OCI-LY7 (cell line): ENCODE data around the gene NFKBIE. TPM values are rescaled to one million over a fixed set of nuclear protein-coding genes. Genes with fewer than 3 reads are reported as not detected.

Experiments used
- BruUV-seq: library from RNA; stranded (reverse); fragments of 400-500 nt; replicated peaks from 2 replicates; lab custom pipeline; 2021; lab: Mats Ljungman, UMichigan
- CTCF ChIA-PET: fragments of 300-600 bp; sonication (Branson Sonifier 250); formaldehyde crosslinking; loops from one replicate; lab custom pipeline; 2022; ENCODE audit warnings: antibody characterized with exemption; ENCODE audit not compliant: unreplicated experiment; lab: Charles Lee
- POLR2A ChIA-PET: fragments of 300-600 bp; sonication (Branson Sonifier 250); formaldehyde crosslinking; loops from one replicate; lab custom pipeline; 2022; ENCODE audit warnings: antibody characterized with exemption; lab: Charles Lee
- DNase-seq: peaks from one replicate; pipeline ENCODE4 v3.0.0-alpha.2; 2015; ENCODE audit warnings: low spot score
- H2AFZ ChIP-seq: fragments of 200-600 bp; sonication (generic), shearing (Covaris generic); 2 replicates; pipeline ENCODE4 v1.6.1; 2014; ENCODE audit warnings: mild to moderate bottlenecking, antibody characterized with exemption, low read length, moderate library complexity
- H3K27ac ChIP-seq: fragments of 200-600 bp; sonication (generic); 2 replicates; pipeline ENCODE4 v1.5.1; 2014; ENCODE audit warnings: mixed run types, low read depth, mild to moderate bottlenecking, moderate library complexity, low read length, inconsistent platforms; ENCODE audit not compliant: poor library complexity, severe bottlenecking
- H3K36me3 ChIP-seq: fragments of 200-600 bp; sonication (generic); 2 replicates; pipeline ENCODE4 v1.6.1; 2014; ENCODE audit warnings: mild to moderate bottlenecking, antibody characterized with exemption, low read length, moderate library complexity, mixed read lengths; ENCODE audit not compliant: insufficient read depth
- H3K4me1 ChIP-seq: fragments of 200-600 bp; sonication (generic); 2 replicates; pipeline ENCODE4 v1.5.1; 2014; ENCODE audit warnings: mild to moderate bottlenecking, low read length; ENCODE audit not compliant: insufficient read depth, poor library complexity, severe bottlenecking
- H3K4me2 ChIP-seq: fragments of 200-600 bp; sonication (generic); 2 replicates; pipeline ENCODE4 v1.6.1; 2014; ENCODE audit warnings: mild to moderate bottlenecking, low read length
- H3K4me3 ChIP-seq: fragments of 200-600 bp; sonication (generic); 2 replicates; pipeline ENCODE4 v1.5.1; 2014; ENCODE audit warnings: mild to moderate bottlenecking, low read depth, low read length; ENCODE audit not compliant: poor library complexity, severe bottlenecking
- H3K79me2 ChIP-seq: fragments of 200-600 bp; sonication (generic); 2 replicates; pipeline ENCODE4 v1.6.1; 2016; ENCODE audit warnings: low read depth, mild to moderate bottlenecking, low read length, moderate library complexity, mixed read lengths; ENCODE audit not compliant: insufficient read depth
- H3K9me2 ChIP-seq: fragments of 200-600 bp; sonication (generic); 2 replicates; pipeline ENCODE4 v1.6.1; 2016; ENCODE audit warnings: mild to moderate bottlenecking, low read length, mixed read lengths; ENCODE audit not compliant: insufficient read depth
- H3K9me3 ChIP-seq: fragments of 200-600 bp; sonication (generic); 2 replicates; pipeline ENCODE4 v1.6.1; 2014; ENCODE audit warnings: mild to moderate bottlenecking, mixed run types, low read length, mixed read lengths
- H4K20me1 ChIP-seq: fragments of 200-600 bp; sonication (generic); 2 replicates; pipeline ENCODE4 v1.6.1; 2014; ENCODE audit warnings: mild to moderate bottlenecking, antibody characterized with exemption, low read length, moderate library complexity, mixed read lengths; ENCODE audit not compliant: insufficient read depth
- EZH2phosphoT487 ChIP-seq: fragments of 200-600 bp; sonication (generic); IDR thresholded peaks from 2 replicates; pipeline ENCODE4 v1.6.1; 2018; ENCODE audit warnings: low read depth, borderline replicate concordance, mild to moderate bottlenecking, mixed run types, antibody characterized with exemption, low read length, moderate library complexity, mixed read lengths
- intact Hi-C: fragments of 100-400 bp; cut with micrococcal nuclease; formaldehyde crosslinking; loops from one replicate; pipeline ENCODE4 v1.10.0; 2022; ENCODE audit not compliant: unreplicated experiment
- total RNA-seq, 2 experiments: library from RNA; depleted of rRNA in 1 of 2; stranded (reverse); fragments of >200 nt in 1 of 2; shearing (Covaris generic) in 1 of 2; gene quantifications; 2 replicates each; pipeline ENCODE4 v1.2.3, GENCODE V29; 2014 to 2022
- TF ChIP-seq, protein P1 (sequence below): fragments of 200-600 bp; sonication (generic); conservative IDR thresholded peaks from 2 replicates; pipeline ENCODE4 v1.5.1; 2014; ENCODE audit warnings: mild to moderate bottlenecking, antibody characterized with exemption, low read length, moderate library complexity, mixed read lengths

The NFKBIE gene
- total RNA-seq, 2 experiments from 2014 or later, result 24.8 to 43.1 TPM

DNA sequence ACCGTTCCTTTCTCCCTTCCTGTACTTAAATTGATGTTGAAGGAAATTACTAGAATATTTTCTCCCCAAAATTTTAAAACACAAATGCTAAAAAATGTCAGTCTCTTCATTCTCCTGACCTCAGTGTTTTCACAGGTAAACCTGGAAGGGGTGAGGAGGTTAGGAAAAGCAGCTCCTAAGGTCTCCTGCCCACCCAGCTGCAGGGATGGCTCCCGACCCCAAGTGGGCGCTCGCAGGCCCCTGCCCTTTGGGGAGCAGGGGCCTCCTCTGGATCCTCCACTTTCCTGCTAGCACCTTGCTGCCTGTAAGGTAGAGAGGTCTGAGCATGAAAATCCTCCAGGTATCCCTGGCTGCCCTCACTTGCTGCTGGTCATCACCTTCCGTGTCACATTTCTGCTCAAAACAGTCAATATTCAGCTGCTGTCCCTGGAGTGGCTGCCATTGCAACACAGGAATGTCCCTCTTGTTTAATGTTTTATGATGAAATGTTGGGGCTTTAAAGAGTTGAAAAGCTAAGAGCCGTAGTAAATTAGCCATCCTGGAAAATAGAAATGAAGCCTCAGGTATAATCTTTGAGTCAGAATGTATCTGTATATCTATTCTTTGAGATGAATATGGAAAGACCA, 29.3 kb downstream of the NFKBIE start:
- TF ChIP-seq, protein P1, sequence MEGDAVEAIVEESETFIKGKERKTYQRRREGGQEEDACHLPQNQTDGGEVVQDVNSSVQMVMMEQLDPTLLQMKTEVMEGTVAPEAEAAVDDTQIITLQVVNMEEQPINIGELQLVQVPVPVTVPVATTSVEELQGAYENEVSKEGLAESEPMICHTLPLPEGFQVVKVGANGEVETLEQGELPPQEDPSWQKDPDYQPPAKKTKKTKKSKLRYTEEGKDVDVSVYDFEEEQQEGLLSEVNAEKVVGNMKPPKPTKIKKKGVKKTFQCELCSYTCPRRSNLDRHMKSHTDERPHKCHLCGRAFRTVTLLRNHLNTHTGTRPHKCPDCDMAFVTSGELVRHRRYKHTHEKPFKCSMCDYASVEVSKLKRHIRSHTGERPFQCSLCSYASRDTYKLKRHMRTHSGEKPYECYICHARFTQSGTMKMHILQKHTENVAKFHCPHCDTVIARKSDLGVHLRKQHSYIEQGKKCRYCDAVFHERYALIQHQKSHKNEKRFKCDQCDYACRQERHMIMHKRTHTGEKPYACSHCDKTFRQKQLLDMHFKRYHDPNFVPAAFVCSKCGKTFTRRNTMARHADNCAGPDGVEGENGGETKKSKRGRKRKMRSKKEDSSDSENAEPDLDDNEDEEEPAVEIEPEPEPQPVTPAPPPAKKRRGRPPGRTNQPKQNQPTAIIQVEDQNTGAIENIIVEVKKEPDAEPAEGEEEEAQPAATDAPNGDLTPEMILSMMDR, result no peak
- TF ChIP-seq EZH2phosphoT487, result no peak
- no peak overlapping the region for H3K4me3 ChIP-seq
- H3K27ac ChIP-seq, result no peak overlapping the region
- H3K4me1 ChIP-seq, result peaks cover 24% of the 10 kb centered on the region
- DNase-seq, result no peak
- no peak overlapping the region for H3K4me2 ChIP-seq
- no peaks in the 10 kb centered on the region for H3K9me2 ChIP-seq
- no peak overlapping the region for H2AFZ ChIP-seq
- H3K79me2 ChIP-seq, result no peaks in the 10 kb centered on the region
- H3K36me3 ChIP-seq, result peaks cover 49% of the 10 kb centered on the region
- POLR2A ChIA-PET, result interaction anchor here (2.8 kb wide), 1 partner anchor 11 kb away, joined by 15 read pairs; the partner anchor contains the start of gene SLC29A1
- no TSS peak for BruUV-seq
- no peaks in the 10 kb centered on the region for H3K9me3 ChIP-seq
- H4K20me1 ChIP-seq, result no peaks in the 10 kb centered on the region
- intact Hi-C loops, result loop anchor here (2.0 kb wide), 1 partner anchor 15 kb away; no protein-coding TSS in a partner anchor
- CTCF ChIA-PET, result interaction anchor here (1.8 to 2.6 kb wide), 2 partner anchors 10 to 11 kb away, joined by 10 to 15 read pairs; partner anchors contain the start of gene SLC29A1

GRCh38 chr6:44235269-44235668, 30.1 kb downstream of the NFKBIE start:
- Histone ChIP-seq H3K4me3 (no peak overlapping the region), H2AFZ (no peak overlapping the region), H3K9me3 (no peaks in the 10 kb centered on the region), H3K36me3 (peaks cover 56% of the 10 kb centered on the region), H3K79me2 (no peaks in the 10 kb centered on the region), H3K4me2 (no peak overlapping the region), H3K27ac (no peak overlapping the region), H3K9me2 (no peaks in the 10 kb centered on the region), H3K4me1 (peaks cover 24% of the 10 kb centered on the region), H4K20me1 (no peaks in the 10 kb centered on the region)
- ChIA-PET CTCF (interaction anchor here (1.2 to 2.6 kb wide), 3 partner anchors 11 to 28 kb away, joined by 3 to 15 read pairs (median 10); partner anchors contain the start of gene SLC29A1), POLR2A (interaction anchor here (0.6 to 2.8 kb wide), 2 partner anchors 11 to 126 kb away, joined by 4 to 15 read pairs; partner anchors contain the start of gene SLC29A1)
- intact Hi-C loops, result loop anchor here (2.0 kb wide), 1 partner anchor 14 kb away; no protein-coding TSS in a partner anchor
- no peak for TF ChIP-seq EZH2phosphoT487
- TF ChIP-seq, protein P1, result no peak
- DNase-seq, result no peak
- no TSS peak for BruUV-seq
